ENCODE results near the gene NME3.
A peak's percentile ranks its signal among the peaks of the same experiment; 100 is the strongest.

NME3 gene

GRCh38 chr16:1793578-1794220 is 22.4 kb upstream of the NME3 start, which contains the start of gene IGFALS:
TSS of gene IGFALS (minus strand) at chr16:1793705. CDS start at chr16:1793652, 53 bp downstream.
- DNase-seq (ENCODE audit: low read depth, low spot score) = no peak

GRCh38 chr16:1792836-1793577 is 21.7 kb upstream of the NME3 start:
- DNase-seq (ENCODE audit: low read depth, low spot score) = no peak

DNA sequence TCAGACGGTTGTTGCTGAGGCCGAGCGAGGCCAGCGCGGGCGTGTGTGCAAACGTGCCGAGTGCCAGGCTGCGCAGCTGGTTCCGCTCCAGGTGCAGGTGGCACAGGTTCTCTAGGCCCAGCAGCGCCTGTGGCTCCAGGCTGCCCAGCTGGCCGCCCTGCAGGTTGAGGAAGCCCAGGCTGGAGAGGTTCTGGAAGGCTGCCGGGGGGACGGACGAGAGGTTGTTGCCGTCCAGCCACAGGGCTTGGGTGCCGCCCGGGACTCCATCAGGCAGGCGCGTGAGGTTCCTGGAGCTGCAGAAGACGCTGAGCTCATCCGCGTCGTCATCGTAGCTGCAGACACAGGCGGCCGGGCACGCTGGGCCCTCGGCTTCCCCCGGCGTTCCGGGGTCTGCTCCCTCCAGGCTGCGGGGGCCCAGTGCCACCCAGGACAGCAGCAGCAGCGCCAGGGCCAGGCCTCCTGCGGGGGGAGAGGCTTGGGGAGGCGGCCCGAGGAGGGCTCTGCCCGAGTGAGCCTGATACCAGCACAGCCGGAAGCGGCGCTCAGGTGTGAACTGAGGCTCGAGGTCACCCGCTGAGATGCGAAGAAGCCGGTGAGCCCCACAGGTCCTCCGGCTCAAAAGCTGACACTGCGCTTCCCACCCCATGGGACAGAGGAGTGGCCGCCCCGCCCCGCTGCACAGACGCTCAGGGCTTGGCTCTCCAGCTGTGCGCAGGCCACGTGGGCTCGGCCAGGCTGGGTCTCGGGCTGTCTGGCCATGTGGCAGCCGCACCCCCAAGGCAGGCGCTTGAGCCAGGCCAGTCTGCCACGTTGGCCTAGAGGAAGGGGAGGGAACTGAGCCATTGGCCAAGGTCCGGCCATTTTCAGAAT is 20.8 kb upstream of the NME3 start:
- no peak for DNase-seq (ENCODE audit: low read depth, low spot score)

DNA sequence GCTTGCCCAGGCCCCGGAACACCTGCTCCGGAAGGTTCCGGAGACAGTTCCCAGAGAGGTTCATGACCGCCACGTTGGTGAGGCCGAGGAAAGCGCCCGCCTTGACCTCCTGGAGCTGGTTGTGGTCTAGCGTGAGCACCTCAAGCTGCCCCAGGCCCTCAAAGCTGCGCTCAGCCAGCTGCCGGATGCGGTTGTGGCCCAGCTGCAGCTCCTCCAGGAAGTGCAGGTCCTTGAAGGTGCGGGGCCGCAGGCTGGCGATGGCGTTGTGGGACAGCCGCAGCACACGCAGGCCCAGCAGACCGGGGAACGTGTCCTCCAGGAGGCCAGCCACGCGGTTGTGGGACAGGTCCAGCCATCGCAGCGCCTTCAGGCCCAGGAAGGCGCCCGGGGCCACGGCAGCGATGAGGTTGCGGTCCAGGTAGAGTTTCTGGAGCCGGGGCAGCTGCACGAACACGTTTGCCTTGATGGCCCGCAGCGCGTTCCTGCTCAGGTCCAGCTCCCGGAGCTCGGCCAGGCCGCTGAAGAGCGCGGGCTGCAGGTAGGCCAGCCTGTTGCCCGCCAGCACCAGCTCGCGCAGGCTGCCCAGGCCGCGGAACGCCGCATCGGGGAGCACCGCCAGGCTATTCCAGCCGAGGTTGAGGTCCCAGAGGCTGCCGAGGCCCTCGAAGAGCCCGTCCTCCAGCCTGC is 20.1 kb upstream of the NME3 start:
- DNase-seq (ENCODE audit: low read depth, low spot score) = no peak

DNA sequence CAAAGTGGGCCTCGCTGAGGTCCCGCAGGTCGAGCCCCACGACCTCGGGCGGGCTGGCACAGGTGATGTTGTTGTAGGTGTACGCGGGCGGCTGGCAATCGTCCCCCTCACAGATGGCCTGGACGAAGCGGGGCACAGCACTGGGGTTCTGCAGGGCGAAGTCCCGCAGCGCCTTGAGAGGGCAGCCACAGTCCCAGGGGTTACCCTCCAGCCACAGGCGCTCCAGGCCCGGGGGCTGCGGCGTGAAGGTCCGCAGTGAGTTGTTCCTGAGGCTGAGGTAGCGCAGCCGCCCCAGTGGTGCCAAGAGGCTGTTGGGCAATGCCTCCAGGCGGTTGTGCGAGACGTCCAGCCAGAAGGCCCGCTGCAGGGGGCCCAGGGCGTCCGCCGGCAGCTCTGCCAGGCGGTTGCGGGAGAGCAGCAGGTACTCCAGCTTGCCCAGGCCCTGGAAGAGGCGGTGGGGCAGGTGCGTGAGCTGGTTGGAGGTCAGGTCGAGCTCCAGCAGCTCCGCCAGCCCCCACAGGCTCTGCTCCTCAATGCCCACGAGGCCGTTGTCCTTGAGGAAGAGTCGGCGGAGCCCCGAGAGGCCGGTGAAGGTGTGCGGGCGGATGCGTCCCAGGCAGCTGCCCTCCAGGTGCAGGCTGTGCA is 19.4 kb upstream of the NME3 start:
- DNase-seq (ENCODE audit: low read depth, low spot score) = no peak

GRCh38 chr16:1790261-1790610 is 18.9 kb upstream of the NME3 start:
- DNase-seq (ENCODE audit: low read depth, low spot score) = no peak

GRCh38 chr16:1789643-1790045 is 18.3 kb upstream of the NME3 start:
- DNase-seq (ENCODE audit: low read depth, low spot score) = no peak

- peak; percentile 48 for DNase-seq (ENCODE audit: low read depth, low spot score)
Measured at GRCh38 chr16:1788708-1789100, 17.4 kb upstream of the NME3 start.

GRCh38 chr16:1788095-1788707 is 16.9 kb upstream of the NME3 start:
- DNase-seq (ENCODE audit: low read depth, low spot score) = no peak

DNA sequence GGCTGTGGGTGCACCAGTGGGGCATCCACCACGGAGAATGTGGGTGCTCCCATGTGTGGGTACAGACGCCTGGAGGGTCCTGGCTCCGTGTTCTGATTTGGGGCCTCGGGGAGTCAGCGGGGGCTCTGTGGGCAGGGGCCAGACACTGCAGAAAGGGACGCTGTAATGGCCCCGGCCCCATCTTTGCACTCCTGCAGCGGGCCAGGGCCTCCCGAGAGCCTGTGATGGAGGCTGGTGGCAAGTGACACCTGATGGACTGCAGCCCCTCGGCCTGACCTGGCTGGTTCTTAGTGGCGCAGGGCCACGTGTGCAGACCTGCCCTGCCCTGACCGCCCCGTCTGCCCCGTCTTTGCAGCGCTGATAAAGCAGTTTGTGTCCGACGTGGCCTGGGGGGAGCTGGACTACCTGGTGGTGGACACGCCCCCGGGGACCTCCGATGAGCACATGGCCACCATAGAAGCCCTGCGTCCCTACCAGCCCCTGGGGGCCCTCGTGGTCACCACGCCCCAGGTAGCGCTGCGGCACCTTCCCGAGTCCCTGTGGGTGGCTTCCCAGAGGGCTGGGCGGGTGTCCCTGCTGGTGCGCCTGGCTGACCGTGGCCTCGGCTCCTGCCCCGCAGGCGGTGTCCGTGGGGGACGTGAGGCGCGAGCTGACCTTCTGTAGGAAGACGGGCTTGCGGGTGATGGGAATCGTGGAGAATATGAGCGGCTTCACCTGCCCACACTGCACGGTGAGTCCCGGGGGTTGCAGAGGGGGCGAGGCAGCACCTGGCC is 16.2 kb upstream of the NME3 start:
- DNase-seq (ENCODE audit: low read depth, low spot score) = no peak

GRCh38 chr16:1787056-1787321 is 15.6 kb upstream of the NME3 start:
- no peak for DNase-seq (ENCODE audit: low read depth, low spot score)

DNA sequence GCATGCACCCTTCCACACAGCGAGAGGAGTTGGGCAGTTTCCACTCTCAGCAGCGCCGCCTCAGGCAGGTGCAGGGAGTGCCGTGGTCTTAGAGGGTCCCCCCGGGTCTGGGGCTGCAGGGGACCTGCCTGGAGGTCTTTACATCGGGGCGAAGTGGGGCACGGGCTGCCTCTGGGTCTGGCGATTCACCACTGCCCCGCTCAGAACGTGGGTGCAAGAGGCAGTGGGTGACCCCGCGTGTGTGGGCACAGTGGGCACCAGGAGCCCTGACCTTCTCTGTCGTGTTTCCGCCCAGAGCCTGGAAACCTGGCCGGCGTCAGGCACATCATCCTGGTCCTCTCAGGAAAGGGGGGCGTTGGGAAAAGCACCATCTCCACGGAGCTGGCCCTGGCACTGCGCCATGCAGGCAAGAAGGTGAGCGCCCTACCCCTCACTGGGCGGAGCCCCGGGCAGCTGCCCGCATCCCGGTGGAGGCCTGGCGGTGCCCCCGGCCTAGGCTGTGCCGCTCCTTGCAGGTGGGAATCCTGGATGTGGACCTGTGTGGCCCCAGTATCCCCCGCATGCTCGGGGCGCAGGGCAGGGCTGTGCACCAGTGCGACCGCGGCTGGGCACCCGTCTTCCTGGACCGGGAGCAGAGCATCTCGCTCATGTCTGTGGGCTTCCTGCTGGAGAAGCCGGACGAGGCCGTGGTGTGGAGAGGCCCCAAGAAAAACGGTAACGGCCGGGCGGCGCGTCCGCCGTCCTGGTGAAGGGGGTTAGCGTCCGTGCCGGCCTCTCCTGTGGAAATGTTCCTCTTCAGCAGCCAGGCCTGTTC is 15.1 kb upstream of the NME3 start:
- no peak for DNase-seq (ENCODE audit: low read depth, low spot score)

DNA sequence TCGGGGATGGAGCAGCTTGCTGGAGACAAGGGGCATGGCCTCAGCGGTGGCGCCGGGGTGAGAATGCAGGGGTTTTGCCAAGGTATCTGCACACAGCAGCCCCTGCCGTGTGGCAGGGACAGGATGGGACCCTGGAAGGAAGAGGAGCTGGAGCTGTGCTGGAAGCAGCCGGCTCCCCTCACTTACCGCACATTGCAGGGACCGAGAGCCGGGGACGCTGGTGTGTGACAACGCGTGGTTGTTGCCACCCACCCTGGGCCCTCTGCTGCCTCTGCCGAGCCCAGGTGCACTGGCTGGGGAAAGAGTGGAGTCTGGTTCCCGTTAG is 14.5 kb upstream of the NME3 start:
- DNase-seq (ENCODE audit: low read depth, low spot score) = no peak

- no peak for DNase-seq (ENCODE audit: low read depth, low spot score)
Measured at GRCh38 chr16:1784977-1785845, 13.9 kb upstream of the NME3 start.

DNA sequence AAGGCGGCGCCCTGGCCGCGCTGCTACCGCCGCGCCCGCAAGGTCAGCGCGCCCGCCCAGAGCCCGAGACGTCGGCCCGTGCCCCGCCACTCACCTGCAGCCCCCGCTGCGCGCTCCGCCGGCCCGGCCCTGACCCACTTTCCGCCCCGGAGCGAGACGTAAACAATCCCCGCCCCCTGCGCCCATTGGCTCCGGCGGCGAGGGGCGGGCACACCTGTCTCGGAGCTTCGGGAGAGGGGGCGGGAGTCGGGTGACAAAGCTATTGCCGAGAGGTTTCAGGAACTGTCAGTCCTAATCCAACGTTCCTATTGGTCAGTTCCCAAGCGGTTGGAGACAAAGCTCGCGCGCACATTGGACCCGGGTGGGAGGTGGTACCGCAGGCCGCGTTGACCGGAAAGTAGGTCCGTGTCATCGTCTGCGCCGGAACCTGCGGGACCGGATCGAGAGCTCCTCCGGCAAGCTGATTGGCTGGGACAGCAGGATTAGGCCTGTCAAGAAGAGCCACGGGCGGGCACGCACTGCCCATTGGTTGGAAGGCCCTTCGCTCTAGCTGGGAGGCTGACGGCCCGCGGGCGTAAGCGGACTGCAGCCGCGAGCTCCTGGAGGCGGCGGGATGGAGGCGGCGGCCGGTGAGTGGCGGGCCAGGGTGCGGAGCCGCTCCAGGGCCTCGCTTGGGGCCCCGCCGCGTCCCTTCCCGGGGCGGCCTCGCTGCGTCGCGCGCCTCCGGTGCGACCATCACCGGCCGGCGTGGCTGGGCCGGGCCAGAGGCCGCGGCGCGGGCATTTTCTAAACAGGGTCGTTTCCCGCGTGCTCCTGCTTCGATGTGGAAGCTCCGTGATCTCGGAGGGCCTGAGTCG is 11.3 kb upstream of the NME3 start, which contains the start of the genes NUBP2 and SPSB3:
Gene NUBP2, plus strand, starts transcription at position 553 of the 857 bp plus-strand sequence. Its CDS starts 61 bp downstream, at position 614.
Gene SPSB3, minus strand, starts transcription at position 164 of the 857 bp plus-strand sequence. CDS start 1,088 bp downstream, outside the sequence.
- DNase-seq (ENCODE audit: low read depth, low spot score) = peak; percentile 100

DNA sequence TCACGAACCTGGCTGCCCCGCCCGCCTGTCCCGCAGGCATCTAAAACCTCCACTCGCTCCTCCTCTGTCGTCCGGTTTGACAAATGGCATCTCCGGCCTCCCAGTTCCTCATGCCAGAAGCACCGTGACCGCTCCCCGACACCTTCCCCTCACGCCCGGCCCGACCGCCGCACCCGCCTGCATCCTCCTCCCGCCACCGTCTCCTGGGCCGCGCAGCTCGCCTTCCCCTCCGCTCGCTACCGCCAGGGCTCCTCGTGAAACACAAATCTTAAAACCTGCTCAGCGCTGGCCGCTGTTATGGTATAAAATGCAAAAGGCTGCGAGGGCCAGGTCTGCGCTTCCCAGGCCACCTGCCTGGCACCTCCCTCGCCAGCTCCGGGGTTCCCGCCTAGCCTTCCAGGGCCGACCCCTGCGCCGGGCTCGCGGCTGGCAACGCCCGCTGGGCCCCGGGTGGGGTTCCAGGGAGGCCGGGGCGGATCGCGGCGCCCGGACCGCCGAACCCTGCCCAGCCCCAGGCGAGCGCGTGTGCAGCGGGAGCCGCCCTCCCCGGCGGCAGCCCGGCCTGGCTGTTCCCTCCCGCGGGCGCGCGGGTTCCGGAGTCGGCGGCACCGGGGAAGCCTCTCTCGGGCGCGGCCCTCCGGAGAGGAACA is 10.5 kb upstream of the NME3 start:
- peak; percentile 46 for DNase-seq (ENCODE audit: low read depth, low spot score)

DNA sequence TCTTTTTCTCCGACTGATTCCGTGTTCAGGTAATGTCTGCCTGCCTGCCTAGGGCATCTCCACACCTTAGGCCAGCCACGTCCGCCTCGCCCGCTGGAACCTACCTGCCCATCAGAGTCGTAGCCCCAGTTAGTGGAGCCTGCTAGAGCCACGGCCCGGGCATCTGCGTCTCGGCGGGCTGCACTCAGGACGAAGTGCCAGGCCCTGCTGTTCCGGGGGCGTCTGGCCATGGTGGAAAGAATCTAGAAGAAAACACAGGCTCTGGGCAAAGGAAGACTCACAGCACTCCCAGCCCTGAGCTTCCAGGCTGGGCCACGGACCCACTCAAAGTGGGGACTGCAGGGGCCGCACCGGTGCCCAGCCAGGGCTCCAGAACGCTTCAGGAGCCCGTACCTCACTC is 9.9 kb upstream of the NME3 start:
- DNase-seq (ENCODE audit: low read depth, low spot score) = no peak

Measured in ELF-1 (cell line).